K562 (cell line): ENCODE results near the gene SH3TC1. TPM values are rescaled to one million over a fixed set of nuclear protein-coding genes. Genes with fewer than 3 reads are reported as not detected.

Experiments
- ATAC-seq: fragments of 200-7000 bp; cut with Tn5 transposase; 3 replicates; pipeline ENCODE4 v1.9.1; 2020; ENCODE audit warnings: moderate library complexity
- BruUV-seq: library from RNA; stranded (reverse); fragments of 400-500 nt; replicated peaks from 2 replicates; lab custom pipeline; 2021; lab: Mats Ljungman, UMichigan
- CTCF ChIA-PET: fragments of 300-600 bp; formaldehyde crosslinking; extraction: SDS; loops from one replicate; lab custom pipeline; 2021; ENCODE audit warnings: low intra/inter-chr PET ratio; lab: Yijun Ruan, JAX
- POLR2A ChIA-PET: fragments of 300-600, 350-650 bp; sonication (Branson Sonifier 250); formaldehyde crosslinking; extraction: SDS; loops from one replicate; lab custom pipeline; 2021; ENCODE audit warnings: antibody characterized with exemption, inconsistent platforms; lab: Yijun Ruan, JAX
- DNase-seq, 4 experiments: peaks; one replicate each; pipeline versions ENCODE4 v3.0.0 to v3.0.0-alpha.2; 2011 to 2018; ENCODE audit warnings: low spot score in 3 of 4, mixed read lengths in 3 of 4; ENCODE audit errors: extremely low read depth in 1 of 4
- FAIRE-seq: peaks from 2 replicates; lab custom pipeline; 2011; peaks lifted over from hg19 to GRCh38; lab: Jason Lieb, UNC
- H2AFZ ChIP-seq: 2 replicates; pipeline ENCODE4 v1.6.0; 2011; ENCODE audit warnings: low read depth, low read length, control low read depth, inconsistent platforms
- H3K27ac ChIP-seq: fragments of 200-600 bp; 3 replicates; pipeline ENCODE4 v1.8.0; 2011; ENCODE audit warnings: low read depth, mild to moderate bottlenecking, control low read depth, inconsistent platforms, low read length, moderate library complexity, mixed read lengths; ENCODE audit errors: extremely low read depth
- H3K27me3 ChIP-seq, 2 experiments: fragments of 300-600 bp in 1 of 2; 2 replicates in 1 of 2; 3 replicates in 1 of 2; pipeline versions ENCODE4 v1.6.0 to v1.8.0; 2011; ENCODE audit warnings: inconsistent platforms in 2 of 2, low read length in 2 of 2, mild to moderate bottlenecking in 1 of 2, mixed read lengths in 1 of 2, moderate library complexity in 1 of 2; ENCODE audit not compliant: control insufficient read depth in 2 of 2, insufficient read depth in 2 of 2
- H3K36me3 ChIP-seq: fragments of 300-600 bp; 3 replicates; pipeline ENCODE4 v1.8.0; 2011; ENCODE audit warnings: mild to moderate bottlenecking, low read length, inconsistent platforms; ENCODE audit not compliant: control insufficient read depth, insufficient read depth
- H3K4me1 ChIP-seq, 2 experiments: fragments of 200-600 bp in 1 of 2; replicated peaks in 1 of 2; 2 replicates in 1 of 2; 3 replicates in 1 of 2; pipeline versions ENCODE4 v1.5.1 to v1.8.0; 2011; ENCODE audit warnings: inconsistent platforms in 2 of 2, low read length in 2 of 2, mild to moderate bottlenecking in 1 of 2, mixed read lengths in 1 of 2, moderate library complexity in 1 of 2; ENCODE audit not compliant: control insufficient read depth in 2 of 2, insufficient read depth in 2 of 2
- H3K4me2 ChIP-seq: 2 replicates; pipeline ENCODE4 v1.6.1; 2011; ENCODE audit warnings: low read length, control low read depth, inconsistent platforms, mixed read lengths; ENCODE audit not compliant: insufficient read depth
- H3K4me3 ChIP-seq: fragments of 200-600 bp; sonication (generic), shearing (Covaris generic); 2 replicates; pipeline ENCODE4 v1.5.1; 2016; ENCODE audit warnings: control low read depth, inconsistent platforms
- H3K79me2 ChIP-seq: fragments of 200-600 bp; 3 replicates; pipeline ENCODE4 v1.8.0; 2011; ENCODE audit warnings: low read length, inconsistent platforms; ENCODE audit not compliant: control insufficient read depth, insufficient read depth
- H3K9ac ChIP-seq, 2 experiments: 2 replicates each; pipeline versions ENCODE4 v1.6.0 to v1.6.1; 2011; ENCODE audit warnings: low read depth in 2 of 2, low read length in 2 of 2, control low read depth in 1 of 2, inconsistent platforms in 1 of 2, mild to moderate bottlenecking in 1 of 2, mixed read lengths in 1 of 2; ENCODE audit not compliant: insufficient read depth in 1 of 2
- H3K9me1 ChIP-seq: one replicate; pipeline ENCODE4 v1.6.0; 2011; ENCODE audit warnings: inconsistent platforms, mild to moderate bottlenecking, low read length, moderate library complexity; ENCODE audit not compliant: control insufficient read depth, insufficient read depth
- H3K9me3 ChIP-seq: replicated peaks from 2 replicates; pipeline ENCODE4 v1.5.1; 2011; ENCODE audit warnings: low read depth, low read length, inconsistent platforms; ENCODE audit not compliant: control insufficient read depth, insufficient read depth
- H4K20me1 ChIP-seq: replicated peaks from 2 replicates; pipeline ENCODE4 v1.6.1; 2011; ENCODE audit warnings: low read length, inconsistent platforms, mixed read lengths; ENCODE audit not compliant: control insufficient read depth, insufficient read depth
- FOS ChIP-seq: IDR thresholded peaks from 3 replicates; pipeline ENCODE4 v1.6.1; 2011; ENCODE audit not compliant: insufficient read length; ENCODE audit errors: extremely low read depth
- SMAD3 ChIP-seq: fragments of 450-650 bp; formaldehyde crosslinking; conservative IDR thresholded peaks from 2 replicates; pipeline ENCODE4 v1.4.0; 2020; ENCODE audit warnings: mild to moderate bottlenecking
- TAL1 ChIP-seq: fragments of 450-650 bp; IDR thresholded peaks from 2 replicates; pipeline ENCODE4 v1.6.1; 2016; ENCODE audit warnings: mild to moderate bottlenecking
- ZNF224 ChIP-seq: sonication (generic); formaldehyde crosslinking; IDR thresholded peaks from 2 replicates; pipeline ENCODE4 v1.8.0; 2022; ENCODE audit warnings: mild to moderate bottlenecking, missing genetic modification reagents
- WGBS: fragments of 100-300 bp; shearing (Covaris generic); methylation state at CpG from one replicate; pipeline ENCODE4 v1.1.6; 2016; ENCODE audit warnings: low coverage, mixed read lengths; ENCODE audit not compliant: insufficient coverage; ENCODE audit errors: missing lambda C conversion rate; 5-methylcytosine and 5-hydroxymethylcytosine counted together
- in situ Hi-C: fragments of 300-500 bp; cut with MboI; formaldehyde crosslinking; loops from 4 replicates; pipeline ENCODE4 v1.15.0; 2018; ENCODE audit warnings: inconsistent platforms, mixed read lengths
- intact Hi-C: fragments of 100-400 bp; cut with micrococcal nuclease; formaldehyde crosslinking; loops from 2 replicates; pipeline ENCODE4 v1.14.2; 2022
- polyA plus RNA-seq, 8 experiments: library from polyadenylated mRNA; depleted of rRNA in 4 of 8; stranded (reverse) in 5 of 8; unstranded in 3 of 8; fragments of >200 nt; fragmentation: Nextera tagmentation in 2 of 8; fragmentation: Illumina TruSeq in 1 of 8; extraction: Ambion mirVana in 2 of 8; extraction: Trizol in 1 of 8; gene quantifications; 2 replicates each; pipeline versions ENCODE4 v1.2.1 to v1.2.3, GENCODE V29; 2011 to 2014; ENCODE audit warnings: inconsistent platforms in 1 of 8, missing spikeins in 1 of 8
- total RNA-seq, 7 experiments: library from RNA; depleted of rRNA in 6 of 7; stranded (reverse); fragments of >200 nt in 6 of 7; fragmentation: Illumina TruSeq in 2 of 7; extraction: Trizol in 2 of 7; gene quantifications; 2 replicates each; pipeline versions ENCODE4 v1.2.1 to v1.2.3, GENCODE V29; 2011 to 2021; ENCODE audit warnings: low replicate concordance in 1 of 7
- TF ChIP-seq, protein P1 (sequence below): fragments of 450-650 bp; IDR thresholded peaks from 2 replicates; pipeline ENCODE4 v1.6.1; 2018; ENCODE audit warnings: mild to moderate bottlenecking, low read depth; ENCODE audit not compliant: partially characterized antibody
- TF ChIP-seq, protein P2 (sequence below): fragments of 450-650 bp; IDR thresholded peaks from 2 replicates; pipeline ENCODE4 v1.7.0; 2016; ENCODE audit warnings: borderline replicate concordance
- TF ChIP-seq, protein P3 (sequence below): fragments of 250-450 bp; sonication (Bioruptor Pico); IDR thresholded peaks from 2 replicates; pipeline ENCODE4 v1.9.0; 2021; ENCODE audit warnings: mild to moderate bottlenecking, inconsistent platforms
- TF ChIP-seq, protein P4 (sequence below): fragments of 250-450 bp; sonication (Bioruptor Pico); IDR thresholded peaks from 2 replicates; pipeline ENCODE4 v1.8.0; 2022; ENCODE audit warnings: moderate library complexity, mild to moderate bottlenecking, inconsistent platforms
- TF ChIP-seq, protein P5 (sequence below), 3 experiments: fragments of 200-800 bp in 1 of 3; fragments of 250-450 bp in 1 of 3; fragments of 450-650 bp in 1 of 3; sonication (Bioruptor Pico) in 1 of 3; sonication (Bioruptor generic) in 1 of 3; formaldehyde crosslinking in 1 of 3; IDR thresholded peaks; 2 replicates each; pipeline versions ENCODE4 v1.6.1 to v1.8.0; 2016 to 2022; ENCODE audit warnings: mild to moderate bottlenecking in 2 of 3, missing genetic modification characterization in 2 of 3, missing compliant biosample characterization in 1 of 3, moderate library complexity in 1 of 3

Gene SH3TC1
- total and polyA plus RNA-seq, 9 of the 15 experiments (the other 6 are each of a cell fraction or from before 2014, with no cell fraction given), result 0.04 to 2.1 (median 0.48) TPM; not detected in 1

DNA sequence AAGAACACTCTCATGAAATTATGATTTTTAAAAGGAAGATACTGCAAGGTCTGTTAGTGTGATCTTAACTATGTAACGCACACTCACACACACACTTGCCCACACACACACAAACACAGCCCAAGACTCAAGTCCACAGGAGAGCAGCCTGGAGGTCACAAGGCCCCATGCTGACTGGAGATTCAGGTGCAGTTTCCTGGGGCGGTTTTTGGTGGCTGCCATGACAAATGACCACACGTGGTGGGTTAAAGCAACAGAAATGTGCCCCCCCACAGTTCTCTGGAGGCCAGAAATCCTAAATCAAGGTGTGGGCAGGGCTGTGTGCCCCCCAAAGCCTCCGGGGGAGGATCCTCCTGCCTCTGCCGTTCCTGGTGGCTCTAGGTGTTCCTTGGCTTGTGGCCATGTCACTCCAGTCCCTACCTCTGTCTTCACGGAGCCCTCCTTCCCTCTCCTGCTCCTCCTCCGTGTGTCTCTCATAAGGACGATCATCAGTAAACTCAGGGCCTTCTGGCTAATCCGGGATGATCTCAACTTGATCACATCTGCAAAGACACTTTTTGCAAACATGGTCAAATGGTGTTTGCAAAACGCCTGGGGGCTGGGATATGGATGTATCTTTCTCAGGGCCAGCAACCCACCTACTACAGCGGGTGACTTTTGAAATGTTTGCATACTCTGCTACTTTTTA lies 60.8 kb downstream of the SH3TC1 start:
- H3K79me2 ChIP-seq, result no peaks in the 10 kb centered on the region
- no peaks in the 10 kb centered on the region for H3K9me1 ChIP-seq
- ChIA-PET POLR2A (interaction anchor here (1.1 kb wide), 1 partner anchor 9 kb away, joined by 4 read pairs; no protein-coding TSS in a partner anchor), CTCF (no interaction called here)
- FAIRE-seq, result no peak
- no peak overlapping the region for H3K27ac ChIP-seq
- no peak overlapping the region for H3K9ac ChIP-seq
- no peak overlapping the region for H3K4me3 ChIP-seq
- H2AFZ ChIP-seq, result no peak overlapping the region
- H3K27me3 ChIP-seq, result peaks cover 2 to 18% of the 10 kb centered on the region in 2 experiments; a peak in 3 of 5 replicates
- H3K4me1 ChIP-seq, result peaks cover 0 to 23% of the 10 kb centered on the region in 2 experiments; a peak in 2 of 5 replicates
- no TSS peak for BruUV-seq
- H4K20me1 ChIP-seq, result peaks cover 5% of the 10 kb centered on the region; the same call in 1 of the 2 replicates
- no peaks in the 10 kb centered on the region for H3K9me3 ChIP-seq
- intact Hi-C loops (no loop called here), in situ Hi-C loops (no loop called here)
- WGBS, result 11% methylated on average over 11 of the region's 11 CpGs
- DNase-seq, result no peak
- no peak overlapping the region for H3K4me2 ChIP-seq
- ATAC-seq, result no peak
- no peaks in the 10 kb centered on the region for H3K36me3 ChIP-seq
- no peak for TF ChIP-seq SMAD3
- no peak for TF ChIP-seq TAL1
- TF ChIP-seq, protein P1, sequence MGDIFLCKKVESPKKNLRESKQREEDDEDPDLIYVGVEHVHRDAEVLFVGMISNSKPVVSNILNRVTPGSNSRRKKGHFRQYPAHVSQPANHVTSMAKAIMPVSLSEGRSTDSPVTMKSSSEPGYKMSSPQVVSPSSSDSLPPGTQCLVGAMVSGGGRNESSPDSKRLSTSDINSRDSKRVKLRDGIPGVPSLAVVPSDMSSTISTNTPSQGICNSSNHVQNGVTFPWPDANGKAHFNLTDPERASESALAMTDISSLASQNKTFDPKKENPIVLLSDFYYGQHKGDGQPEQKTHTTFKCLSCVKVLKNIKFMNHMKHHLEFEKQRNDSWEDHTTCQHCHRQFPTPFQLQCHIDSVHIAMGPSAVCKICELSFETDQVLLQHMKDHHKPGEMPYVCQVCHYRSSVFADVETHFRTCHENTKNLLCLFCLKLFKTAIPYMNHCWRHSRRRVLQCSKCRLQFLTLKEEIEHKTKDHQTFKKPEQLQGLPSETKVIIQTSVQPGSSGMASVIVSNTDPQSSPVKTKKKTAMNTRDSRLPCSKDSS, result no peak
- TF ChIP-seq, protein P2, sequence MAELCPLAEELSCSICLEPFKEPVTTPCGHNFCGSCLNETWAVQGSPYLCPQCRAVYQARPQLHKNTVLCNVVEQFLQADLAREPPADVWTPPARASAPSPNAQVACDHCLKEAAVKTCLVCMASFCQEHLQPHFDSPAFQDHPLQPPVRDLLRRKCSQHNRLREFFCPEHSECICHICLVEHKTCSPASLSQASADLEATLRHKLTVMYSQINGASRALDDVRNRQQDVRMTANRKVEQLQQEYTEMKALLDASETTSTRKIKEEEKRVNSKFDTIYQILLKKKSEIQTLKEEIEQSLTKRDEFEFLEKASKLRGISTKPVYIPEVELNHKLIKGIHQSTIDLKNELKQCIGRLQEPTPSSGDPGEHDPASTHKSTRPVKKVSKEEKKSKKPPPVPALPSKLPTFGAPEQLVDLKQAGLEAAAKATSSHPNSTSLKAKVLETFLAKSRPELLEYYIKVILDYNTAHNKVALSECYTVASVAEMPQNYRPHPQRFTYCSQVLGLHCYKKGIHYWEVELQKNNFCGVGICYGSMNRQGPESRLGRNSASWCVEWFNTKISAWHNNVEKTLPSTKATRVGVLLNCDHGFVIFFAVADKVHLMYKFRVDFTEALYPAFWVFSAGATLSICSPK, result no peak
- no peak for TF ChIP-seq ZNF224
- TF ChIP-seq, protein P3, sequence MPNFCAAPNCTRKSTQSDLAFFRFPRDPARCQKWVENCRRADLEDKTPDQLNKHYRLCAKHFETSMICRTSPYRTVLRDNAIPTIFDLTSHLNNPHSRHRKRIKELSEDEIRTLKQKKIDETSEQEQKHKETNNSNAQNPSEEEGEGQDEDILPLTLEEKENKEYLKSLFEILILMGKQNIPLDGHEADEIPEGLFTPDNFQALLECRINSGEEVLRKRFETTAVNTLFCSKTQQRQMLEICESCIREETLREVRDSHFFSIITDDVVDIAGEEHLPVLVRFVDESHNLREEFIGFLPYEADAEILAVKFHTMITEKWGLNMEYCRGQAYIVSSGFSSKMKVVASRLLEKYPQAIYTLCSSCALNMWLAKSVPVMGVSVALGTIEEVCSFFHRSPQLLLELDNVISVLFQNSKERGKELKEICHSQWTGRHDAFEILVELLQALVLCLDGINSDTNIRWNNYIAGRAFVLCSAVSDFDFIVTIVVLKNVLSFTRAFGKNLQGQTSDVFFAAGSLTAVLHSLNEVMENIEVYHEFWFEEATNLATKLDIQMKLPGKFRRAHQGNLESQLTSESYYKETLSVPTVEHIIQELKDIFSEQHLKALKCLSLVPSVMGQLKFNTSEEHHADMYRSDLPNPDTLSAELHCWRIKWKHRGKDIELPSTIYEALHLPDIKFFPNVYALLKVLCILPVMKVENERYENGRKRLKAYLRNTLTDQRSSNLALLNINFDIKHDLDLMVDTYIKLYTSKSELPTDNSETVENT (CRISPR knock-in tag), result no peak
- TF ChIP-seq, protein P4, sequence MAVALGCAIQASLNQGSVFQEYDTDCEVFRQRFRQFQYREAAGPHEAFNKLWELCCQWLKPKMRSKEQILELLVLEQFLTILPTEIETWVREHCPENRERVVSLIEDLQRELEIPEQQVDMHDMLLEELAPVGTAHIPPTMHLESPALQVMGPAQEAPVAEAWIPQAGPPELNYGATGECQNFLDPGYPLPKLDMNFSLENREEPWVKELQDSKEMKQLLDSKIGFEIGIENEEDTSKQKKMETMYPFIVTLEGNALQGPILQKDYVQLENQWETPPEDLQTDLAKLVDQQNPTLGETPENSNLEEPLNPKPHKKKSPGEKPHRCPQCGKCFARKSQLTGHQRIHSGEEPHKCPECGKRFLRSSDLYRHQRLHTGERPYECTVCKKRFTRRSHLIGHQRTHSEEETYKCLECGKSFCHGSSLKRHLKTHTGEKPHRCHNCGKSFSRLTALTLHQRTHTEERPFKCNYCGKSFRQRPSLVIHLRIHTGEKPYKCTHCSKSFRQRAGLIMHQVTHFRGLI (CRISPR knock-in tag), result no peak
- TF ChIP-seq FOS, result no peak
- TF ChIP-seq, protein P5, sequence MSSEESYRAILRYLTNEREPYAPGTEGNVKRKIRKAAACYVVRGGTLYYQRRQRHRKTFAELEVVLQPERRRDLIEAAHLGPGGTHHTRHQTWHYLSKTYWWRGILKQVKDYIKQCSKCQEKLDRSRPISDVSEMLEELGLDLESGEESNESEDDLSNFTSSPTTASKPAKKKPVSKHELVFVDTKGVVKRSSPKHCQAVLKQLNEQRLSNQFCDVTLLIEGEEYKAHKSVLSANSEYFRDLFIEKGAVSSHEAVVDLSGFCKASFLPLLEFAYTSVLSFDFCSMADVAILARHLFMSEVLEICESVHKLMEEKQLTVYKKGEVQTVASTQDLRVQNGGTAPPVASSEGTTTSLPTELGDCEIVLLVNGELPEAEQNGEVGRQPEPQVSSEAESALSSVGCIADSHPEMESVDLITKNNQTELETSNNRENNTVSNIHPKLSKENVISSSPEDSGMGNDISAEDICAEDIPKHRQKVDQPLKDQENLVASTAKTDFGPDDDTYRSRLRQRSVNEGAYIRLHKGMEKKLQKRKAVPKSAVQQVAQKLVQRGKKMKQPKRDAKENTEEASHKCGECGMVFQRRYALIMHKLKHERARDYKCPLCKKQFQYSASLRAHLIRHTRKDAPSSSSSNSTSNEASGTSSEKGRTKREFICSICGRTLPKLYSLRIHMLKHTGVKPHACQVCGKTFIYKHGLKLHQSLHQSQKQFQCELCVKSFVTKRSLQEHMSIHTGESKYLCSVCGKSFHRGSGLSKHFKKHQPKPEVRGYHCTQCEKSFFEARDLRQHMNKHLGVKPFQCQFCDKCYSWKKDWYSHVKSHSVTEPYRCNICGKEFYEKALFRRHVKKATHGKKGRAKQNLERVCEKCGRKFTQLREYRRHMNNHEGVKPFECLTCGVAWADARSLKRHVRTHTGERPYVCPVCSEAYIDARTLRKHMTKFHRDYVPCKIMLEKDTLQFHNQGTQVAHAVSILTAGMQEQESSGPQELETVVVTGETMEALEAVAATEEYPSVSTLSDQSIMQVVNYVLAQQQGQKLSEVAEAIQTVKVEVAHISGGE (CRISPR knock-in tag; IDR thresholded peaks at IDR 0.05), result no peak
